GM18505 (cell line): ENCODE results near the gene HOXA9.

ENCODE experiments used
- ATAC-seq: cut with Tn5 transposase; IDR thresholded peaks from one replicate; pipeline ENCODE4 v1.9.1; 2021; ENCODE audit not compliant: unreplicated experiment
- POLR2A ChIP-seq: IDR thresholded peaks from 4 replicates; pipeline ENCODE4 v1.6.1; 2011; ENCODE audit warnings: borderline replicate concordance; ENCODE audit not compliant: insufficient read depth, insufficient read length; ENCODE audit errors: extremely low read depth

HOXA9 gene

GRCh38 chr7:27182285-27182841, 17.0 kb upstream of the HOXA9 start:
- TF ChIP-seq POLR2A = no peak
- ATAC-seq = no peak

- TF ChIP-seq POLR2A = no peak
- no peak for ATAC-seq
Measured at GRCh38 chr7:27181795-27182275, 16.5 kb upstream of the HOXA9 start.

GRCh38 chr7:27180431-27181420, 15.4 kb upstream of the HOXA9 start:
- ATAC-seq = no peak
- TF ChIP-seq POLR2A = no peak

- TF ChIP-seq POLR2A = no peak
- ATAC-seq = no peak
Measured at GRCh38 chr7:27179503-27180430, 14.4 kb upstream of the HOXA9 start.

- no peak for ATAC-seq
- no peak for TF ChIP-seq POLR2A
Measured at GRCh38 chr7:27179030-27179429, 13.7 kb upstream of the HOXA9 start.

GRCh38 chr7:27178366-27178765, 13.0 kb upstream of the HOXA9 start:
- ATAC-seq = no peak
- TF ChIP-seq POLR2A = no peak

- ATAC-seq = no peak
- no peak for TF ChIP-seq POLR2A
Measured at GRCh38 chr7:27177795-27178320, 12.5 kb upstream of the HOXA9 start.

GRCh38 chr7:27176962-27177794, 11.8 kb upstream of the HOXA9 start:
- TF ChIP-seq POLR2A = no peak
- ATAC-seq = no peak

GRCh38 chr7:27176524-27176845, 11.1 kb upstream of the HOXA9 start:
- no peak for TF ChIP-seq POLR2A
- ATAC-seq = no peak

GRCh38 chr7:27175626-27176523, 10.5 kb upstream of the HOXA9 start:
- no peak for TF ChIP-seq POLR2A
- no peak for ATAC-seq

- TF ChIP-seq POLR2A = no peak
- no peak for ATAC-seq
Measured at GRCh38 chr7:27174874-27175625, 9.7 kb upstream of the HOXA9 start.
